IPS DF 4.7 (cell line): Measurements from ENCODE around the gene SNAPC1.

Experiments
- DNase-seq: peaks from one replicate; pipeline ENCODE4 v3.0.0-alpha.2; 2013; ENCODE audit warnings: low spot score; ENCODE audit errors: extremely low read depth

Gene SNAPC1

DNA sequence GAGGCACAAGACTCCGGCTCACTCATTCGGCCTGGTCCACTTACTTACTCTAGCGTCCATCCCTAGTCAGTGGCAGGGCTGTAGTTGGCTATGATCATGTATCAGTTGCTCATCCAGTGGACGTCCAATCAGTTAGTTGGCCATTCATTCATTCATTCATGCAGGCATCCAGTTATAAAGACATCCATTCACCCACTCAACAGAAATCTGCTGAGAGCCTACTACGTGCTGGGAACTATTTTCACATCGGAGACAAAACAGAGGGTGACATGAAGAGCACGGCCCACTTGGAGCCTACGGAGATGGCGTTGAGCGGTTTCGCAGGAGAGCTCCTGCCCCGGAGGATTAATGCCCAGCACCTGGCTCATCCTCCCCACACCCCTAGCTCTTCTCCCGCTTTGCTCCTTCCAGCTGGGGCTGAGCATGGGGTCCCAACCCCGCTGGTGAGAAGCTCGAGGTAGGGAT is 49.7 kb downstream of the SNAPC1 start:
- no peak for DNase-seq

DNA sequence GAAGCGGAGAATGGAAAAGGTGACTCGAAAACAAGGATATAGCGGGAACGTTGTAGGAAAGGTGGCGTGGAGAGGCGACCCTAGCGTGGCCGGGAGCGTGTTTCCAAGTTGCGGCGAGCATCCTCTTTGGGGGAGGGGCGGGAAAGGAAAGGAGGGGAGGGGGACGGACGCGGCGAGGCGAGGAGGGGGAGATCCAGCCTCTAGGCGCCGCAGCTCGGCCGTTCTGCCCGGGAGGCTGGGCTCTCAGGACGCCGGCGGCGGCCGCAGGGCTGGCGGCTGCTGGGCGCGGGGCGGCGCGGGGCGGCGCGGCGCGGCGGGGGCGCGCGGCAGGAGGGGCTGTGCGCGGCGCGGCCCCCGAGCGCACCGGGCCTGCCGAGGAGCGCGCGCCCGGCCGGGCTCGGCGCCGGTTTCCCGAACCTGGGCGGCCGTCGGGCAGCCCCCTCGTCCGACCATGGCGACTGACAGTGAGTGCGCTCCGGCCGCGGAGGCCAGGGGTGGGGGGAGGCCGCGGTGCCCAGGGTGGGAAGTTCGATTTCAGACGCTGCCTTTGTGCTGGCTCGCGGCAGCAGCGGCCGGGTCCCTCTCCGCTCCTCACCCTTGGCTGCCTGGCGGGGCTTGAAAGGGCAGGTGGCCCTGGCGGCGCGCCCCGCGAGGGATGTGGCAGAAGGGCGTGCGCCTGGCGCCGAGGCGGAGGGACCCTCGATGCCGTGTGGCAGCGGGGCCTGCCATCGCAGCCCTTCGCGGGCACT is 50.3 kb downstream of the SNAPC1 start, which contains the start of gene SYT16:
SYT16 (plus strand) TSS at position 357 of the 749 bp plus-strand sequence.
- DNase-seq, result no peak

DNA sequence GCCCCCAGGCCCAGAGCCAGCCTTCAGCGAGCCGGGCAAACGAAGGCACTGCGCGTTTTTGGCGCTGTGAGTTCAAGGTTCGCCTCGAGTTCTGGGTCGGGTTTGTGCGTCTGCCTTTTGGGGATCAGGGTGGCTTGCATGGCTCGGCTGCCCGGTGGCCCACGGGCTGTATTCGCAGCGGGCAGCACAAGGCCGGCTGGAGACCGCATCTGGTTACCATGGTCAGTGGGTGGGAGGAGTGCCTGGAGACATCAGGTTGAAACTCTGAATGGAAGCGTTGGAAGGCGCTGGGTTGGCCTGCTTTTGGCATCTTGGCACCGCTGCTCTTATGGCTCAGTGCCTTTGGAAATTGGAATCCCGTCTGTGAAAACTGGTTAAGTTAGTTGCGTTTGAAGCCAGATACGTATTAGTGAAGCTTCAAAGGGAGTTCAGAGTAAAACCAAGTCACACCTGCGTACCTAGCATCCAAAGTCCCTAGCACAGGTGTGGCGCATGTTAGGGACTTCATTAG is 50.9 kb downstream of the SNAPC1 start:
- DNase-seq, result no peak

DNA sequence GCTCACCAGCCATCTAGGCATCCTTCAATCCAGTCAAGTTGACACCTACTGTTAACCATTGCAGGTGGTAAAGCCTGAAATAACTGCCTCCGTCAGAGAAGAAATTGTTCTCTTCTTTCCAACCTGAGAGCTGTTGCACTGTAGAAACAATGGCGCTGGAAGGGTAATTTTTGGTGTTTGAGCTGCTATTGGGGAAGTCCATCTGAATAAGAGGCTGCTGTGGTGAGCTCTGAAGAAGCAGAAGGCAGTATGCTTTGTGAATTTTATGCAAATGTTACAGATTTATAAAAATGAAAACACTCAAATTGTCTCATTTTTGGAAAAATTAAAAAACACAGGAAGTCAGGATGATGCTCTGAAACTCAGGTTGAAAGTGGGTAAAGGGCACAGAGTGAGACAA is 60.2 kb downstream of the SNAPC1 start:
- DNase-seq, result no peak

DNA sequence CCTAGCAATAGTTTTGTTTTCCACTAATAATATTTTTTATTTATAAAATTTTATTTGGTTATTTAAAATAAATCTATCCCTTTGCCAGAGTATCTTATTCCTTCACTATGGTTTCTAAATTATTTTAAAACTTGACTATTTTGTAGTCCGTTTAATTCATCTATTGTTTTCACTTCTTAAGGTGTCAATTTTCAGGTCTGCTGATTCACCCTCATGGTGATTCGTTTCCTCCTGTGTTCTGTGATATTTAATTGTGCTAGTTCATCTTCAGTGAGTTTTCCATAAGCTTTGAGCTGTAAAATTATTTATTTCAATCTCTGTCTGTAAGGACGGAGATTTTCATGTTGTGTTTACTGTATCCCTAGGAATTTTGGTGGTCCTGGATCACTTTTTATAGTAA is 70.6 kb downstream of the SNAPC1 start:
- DNase-seq, result no peak

DNA sequence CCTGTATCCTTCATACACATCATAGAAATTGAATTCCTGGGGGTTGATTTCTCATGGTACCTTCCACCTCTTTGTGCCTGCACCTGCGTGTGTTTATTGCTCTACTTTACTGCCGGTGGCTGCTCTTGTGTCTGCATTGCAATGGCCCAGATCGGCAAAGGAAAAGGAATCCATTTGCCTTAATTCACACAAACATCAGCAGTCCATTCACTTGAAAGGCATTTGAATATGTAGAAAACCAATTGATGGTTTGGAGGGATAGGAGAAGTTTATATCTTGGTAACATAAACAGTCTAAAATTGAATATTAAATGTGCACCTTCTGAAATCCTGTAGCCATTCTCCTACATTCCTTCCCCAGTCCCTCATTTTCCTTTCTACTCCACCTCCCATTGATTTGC is 74.0 kb downstream of the SNAPC1 start:
- DNase-seq, result no peak

DNA sequence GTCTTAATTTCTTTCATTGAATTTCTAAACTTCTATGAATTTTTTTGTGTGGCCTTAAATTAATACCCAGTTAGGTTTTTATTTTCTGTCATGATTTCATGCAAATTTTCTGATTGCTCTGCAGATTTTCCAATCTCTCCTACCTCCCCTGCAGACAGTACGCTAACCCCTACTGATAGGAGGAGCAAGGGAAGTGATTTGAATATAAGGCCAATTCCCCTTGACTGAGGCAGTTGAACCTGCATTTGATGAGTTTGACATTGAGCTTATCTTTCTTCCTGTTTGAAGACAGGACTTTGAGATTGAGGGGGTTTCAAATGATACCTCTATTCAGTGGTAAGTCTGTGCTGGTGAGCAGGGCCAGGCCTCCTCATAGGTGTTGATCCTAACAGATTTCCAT is 74.6 kb downstream of the SNAPC1 start:
- DNase-seq, result no peak

DNA sequence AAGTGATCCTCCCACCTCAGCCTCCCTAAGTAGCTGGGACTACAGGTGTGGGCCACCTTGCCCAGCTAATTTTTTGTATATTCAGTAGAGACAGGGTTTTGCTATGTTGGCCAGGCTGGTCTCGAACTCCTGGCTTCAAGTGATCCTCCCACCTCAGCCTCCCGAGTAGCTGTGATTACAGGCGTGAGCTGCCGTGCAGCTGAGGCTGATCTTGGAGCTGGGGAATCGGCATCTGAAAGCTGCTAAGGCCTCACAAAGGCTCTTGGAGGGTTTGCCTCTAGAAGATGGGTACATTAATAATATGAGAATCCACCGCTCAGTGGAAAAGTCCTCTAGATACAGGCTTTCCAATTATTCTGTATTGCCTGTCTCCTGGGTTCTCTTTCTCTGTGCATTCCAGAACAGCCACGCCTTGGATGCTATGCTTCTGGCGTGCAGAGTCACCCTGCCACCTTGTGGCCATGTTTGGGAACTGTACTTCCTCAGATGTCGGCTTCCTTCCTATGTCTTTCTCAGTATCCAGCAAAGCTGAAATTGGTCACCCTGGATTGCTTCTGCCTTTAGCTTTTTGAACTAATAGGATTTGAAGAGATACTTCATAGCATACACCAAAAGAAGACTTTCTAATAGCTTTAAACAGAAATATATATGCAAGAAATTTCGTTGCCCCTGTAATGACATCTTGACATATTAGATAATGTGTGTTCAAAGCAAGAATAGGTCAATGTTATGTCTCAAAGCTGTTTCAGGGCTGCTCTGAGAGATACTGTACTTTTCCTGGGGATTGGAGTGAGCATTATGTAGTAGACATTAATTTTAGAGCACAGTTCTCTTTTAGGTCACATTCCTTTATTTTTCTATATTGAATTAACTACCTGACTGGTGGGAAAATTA is 75.4 kb downstream of the SNAPC1 start:
- DNase-seq, result no peak

DNA sequence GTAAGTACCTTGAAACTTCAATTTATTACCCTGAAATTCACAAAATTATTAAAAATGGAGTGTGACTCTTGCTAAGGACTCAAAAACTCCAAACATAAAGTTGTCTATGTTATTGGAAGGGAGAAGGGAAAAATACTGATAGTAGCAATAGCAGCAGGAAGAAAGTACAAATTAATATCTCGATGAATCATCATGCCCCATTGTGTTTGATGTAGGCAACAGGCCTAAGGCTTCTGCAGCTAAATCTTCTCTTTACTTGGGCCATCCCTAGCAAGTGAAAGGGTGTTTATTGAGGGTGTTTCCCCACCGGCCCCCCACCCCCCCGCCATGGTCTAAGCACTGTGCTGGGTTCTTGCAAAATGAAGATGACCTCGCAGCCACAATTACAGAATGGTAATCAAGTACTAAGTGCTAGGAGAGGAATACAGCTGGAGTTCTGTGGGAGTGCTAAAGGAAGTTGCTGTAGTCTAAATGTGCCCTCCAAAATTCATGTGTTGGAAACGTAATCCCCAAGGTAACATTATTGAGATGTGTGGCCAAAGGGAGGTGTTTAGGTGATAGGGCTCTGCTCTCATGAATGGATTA is 76.5 kb downstream of the SNAPC1 start:
- no peak for DNase-seq

DNA sequence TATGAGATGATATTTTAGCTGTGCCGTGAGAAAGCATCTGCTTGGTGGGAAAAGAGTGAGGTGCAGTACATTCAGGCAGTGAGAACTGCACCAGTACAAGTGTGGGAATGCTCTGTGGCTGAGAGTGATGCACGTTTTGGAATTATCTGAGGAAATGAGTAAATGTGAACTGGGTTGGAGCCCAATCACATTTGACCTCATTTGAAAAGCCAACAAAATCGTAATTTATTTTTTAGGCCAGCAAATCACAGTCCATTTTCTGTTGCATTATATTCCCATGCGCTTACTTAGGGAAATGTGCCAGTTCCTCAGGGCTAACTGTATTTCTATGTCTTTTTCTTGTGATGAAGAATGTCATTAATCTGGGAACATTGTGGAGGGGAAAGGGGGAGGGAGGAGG is 77.3 kb downstream of the SNAPC1 start:
- DNase-seq, result no peak

DNA sequence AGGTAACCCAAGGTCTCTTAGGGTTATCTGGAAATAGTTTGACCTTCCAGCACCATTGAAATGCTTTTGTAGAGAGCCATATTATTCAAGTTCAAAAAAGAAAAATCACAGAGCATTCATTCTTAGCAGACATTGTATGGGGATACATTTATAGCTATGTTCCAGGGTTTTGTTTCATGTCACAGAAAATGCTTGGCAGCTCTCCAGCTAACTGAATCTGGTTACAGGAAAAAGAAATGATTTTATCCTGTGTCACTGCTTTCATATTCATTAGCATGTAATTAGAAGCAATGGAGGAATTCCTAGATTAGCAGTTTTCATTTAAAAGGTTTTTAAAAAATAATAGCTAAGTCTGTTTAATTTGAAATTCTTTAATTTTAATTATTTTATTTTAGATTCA is 78.9 kb downstream of the SNAPC1 start:
- no peak for DNase-seq
